Measurements from ENCODE around the gene NHEJ1. TPM values are rescaled to one million over a fixed set of nuclear protein-coding genes. Genes with fewer than 3 reads are reported as not detected.

NHEJ1 gene
- total RNA-seq, 1 experiment from 2014 or later: 22.2 TPM

DNA sequence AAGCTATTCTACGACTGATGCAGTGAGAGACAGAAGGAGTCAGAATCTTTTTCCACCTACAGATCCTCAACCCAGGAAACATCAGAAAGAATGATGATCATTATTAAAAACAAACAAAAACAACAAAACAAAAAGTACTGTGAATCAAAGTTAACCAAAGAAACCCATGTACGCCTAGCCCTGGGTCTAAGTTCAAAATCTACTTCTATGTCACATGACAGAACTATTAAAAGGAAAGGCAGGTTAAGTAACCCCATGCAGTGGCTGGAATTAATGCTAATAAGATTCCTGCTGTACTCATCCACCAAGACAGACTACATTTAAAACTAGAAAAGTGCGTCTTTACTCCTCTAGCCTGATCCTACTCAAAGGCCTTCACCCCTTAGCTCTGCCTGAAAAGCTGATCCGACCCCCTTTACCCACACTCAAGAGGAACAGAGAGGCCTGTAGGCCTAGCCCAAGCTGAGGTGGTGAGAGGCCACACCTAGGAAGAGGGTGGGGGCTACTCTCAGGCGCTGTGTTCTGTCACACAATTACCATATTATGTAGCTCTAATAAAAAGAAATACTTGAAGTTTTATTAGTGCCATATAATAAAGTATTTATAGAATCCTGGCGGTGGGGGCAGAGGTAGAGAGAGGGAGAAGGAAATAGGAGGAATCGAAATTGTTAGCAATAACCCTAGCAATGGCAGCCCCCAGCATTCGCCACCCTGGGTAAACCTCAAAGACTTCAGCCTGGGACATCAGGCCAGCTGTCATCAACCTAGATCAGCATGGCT lies 37.1 kb downstream of the NHEJ1 start:
- DNase-seq (ENCODE audit: low read depth): no peak

DNA sequence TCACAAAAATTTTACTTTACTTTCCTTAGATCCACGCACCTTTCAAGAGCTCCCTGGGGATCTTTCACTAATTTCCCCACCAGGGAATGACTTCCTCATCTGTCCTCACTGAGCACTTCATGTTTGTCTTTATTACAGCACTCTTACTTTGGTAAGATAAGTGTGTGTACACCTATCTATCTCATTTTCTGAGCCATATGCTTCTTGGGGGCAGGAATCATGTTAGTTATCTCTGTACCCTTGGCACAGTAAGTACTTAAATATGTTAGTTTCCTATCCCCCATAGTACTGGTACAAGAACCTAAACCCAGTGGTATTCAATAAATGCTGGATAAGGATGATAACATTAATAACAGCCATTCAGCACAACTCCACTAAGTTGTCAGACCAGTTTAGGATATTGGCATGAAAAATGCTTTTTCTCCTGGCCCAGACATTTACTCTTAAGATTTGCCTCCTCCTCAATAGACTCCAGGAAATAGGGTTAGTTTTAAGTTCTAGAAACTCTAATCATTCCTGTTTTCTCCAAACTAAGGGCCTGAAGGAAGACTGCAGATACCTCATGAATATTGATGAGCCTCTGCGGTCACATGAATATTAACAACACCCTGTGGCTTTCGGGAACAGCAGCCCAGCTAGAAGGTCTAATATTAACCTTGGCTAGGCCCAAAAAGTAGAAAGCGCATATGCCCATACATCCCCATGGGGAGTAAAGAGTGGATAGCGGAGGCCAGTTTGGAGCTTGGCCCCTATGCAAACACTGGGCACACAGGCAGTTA lies 38.2 kb downstream of the NHEJ1 start:
- DNase-seq (ENCODE audit: low read depth): no peak

DNA sequence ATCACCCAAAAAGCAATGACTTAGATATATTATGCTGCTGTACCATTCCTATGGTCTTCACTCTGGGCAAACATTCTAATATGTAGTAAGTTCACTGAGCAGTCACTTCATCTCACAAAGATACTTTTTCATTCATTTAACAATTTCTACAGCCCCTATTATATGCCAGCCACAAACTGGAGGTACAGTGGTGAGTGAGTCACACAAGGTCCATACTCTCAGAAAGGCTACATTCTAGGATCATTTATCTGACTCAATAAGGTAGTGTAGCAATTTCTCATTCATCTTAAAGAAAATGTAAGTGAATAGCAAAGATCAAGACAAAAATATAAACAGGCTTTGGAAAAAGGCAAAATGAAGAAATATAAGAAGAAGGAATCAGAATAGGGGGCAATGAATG lies 40.5 kb downstream of the NHEJ1 start:
- DNase-seq (ENCODE audit: low read depth): peak; percentile 23

DNA sequence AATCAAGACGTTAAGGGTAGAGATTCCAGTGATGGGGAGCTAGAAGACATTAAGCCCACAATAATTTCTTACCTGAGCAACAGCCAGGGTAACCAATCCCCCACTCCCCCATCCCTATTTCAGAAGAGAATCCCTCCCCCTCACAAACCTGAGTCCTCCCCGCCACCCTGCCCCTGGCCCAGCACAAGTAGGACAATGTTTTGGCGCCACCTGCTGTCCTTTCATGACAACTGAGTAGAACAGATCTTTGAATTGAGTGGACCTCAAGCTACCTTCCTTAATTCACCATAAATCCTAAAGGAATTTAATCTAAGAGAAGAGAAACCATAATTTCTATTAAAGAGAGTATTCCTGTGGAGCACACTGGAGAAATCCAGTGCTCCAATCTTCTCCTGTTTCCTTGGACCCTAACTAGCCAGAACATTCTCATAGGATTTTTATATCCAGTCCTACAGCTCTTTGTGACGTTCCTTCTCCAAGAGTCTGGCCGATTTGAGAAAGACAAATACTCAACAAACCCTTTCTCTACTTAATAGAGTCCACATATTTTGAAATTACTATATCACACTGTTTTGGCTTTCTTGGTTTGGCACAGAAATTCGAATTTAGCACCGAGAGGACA lies 41.1 kb downstream of the NHEJ1 start:
- DNase-seq (ENCODE audit: low read depth): peak; percentile 44

DNA sequence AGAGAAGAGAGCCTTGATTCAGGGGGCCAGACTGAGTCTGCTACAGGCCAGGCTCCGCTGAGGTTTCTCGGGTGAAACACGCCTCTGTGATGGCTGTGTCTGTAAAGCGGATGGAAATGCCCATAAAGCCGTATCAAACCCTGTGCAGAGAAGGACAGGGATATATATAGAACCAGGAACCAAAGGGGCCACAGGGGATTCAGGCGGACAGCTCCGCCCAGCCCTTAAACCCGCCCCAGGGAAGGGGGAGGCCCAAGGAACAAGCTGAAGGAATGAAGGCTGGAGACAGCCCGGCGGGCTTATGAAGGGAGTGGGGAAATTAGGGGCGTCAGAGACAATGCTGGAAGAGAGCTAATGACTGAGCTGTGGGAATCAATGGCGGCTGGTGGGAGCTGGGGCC lies 42.1 kb downstream of the NHEJ1 start:
- no peak for DNase-seq (ENCODE audit: low read depth)

DNA sequence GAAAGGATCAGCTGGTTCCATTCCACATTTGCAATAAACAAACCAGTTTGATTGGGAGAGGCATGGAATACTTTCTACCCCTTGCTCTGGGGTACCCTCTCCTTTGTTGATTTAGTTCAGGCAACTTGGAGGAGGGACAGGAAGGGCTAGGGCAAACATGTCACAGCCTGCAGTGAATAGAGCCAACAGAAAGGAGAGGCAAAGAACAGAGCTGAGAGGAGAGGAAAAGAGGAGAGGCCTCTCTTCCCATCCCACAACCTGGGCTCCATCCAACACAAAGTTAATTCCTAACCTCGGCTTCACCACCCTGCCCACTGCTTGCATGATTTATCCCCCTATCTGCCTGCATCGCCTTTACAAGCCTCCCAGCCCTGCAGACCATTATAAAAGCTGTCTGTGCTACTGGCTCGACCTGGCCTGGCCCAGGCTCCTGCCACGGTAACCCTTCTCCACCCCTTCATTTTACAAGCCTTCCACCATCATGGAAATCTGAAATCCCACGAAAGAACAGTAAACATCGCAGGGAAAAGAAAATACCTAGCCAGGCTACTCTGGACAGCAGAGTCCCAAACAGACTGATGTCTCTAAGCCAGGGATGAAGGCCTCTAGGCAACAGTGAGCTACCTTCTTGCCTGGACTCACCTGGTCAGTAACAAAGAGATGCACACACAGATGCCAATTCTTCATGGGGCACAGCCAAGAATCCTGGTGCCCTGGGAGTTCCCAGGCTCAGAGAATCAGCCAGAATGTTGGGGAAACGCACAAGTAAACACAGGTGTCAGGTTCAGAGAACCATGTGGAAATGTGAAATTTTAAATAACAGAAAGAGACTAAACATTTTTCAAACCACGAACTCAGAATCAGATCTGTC lies 43.6 kb downstream of the NHEJ1 start:
- no peak for DNase-seq (ENCODE audit: low read depth)

DNA sequence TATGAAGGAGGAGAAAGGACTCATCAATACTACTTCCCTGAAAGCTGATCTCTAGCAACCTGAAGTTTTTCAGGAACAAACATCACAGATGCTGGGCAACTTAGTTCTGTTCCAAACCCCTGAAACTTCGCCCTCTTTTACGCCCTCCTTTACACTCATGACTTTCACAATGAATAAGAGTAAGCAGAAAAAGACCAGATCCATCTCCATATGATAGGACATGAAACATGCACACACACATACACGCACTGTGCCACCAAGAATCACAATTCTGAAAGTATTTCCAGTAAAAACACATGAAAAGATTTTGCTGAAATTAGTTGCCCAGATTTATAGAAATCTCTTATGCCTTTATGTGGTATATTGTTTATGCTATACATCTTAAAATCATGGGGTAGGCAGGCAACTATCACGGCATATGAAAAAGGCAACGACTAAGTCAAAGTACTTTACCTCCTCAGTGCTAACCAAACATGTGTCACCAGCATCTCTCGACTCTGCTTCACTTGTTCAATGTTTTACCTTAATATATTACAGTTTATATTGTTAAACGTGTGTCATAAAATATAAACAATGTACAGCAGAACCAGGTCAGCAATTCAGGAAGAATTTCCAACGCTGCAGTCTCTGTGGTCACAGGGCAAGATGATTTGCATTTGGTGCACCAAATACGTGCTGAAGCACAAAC lies 47.8 kb downstream of the NHEJ1 start:
- DNase-seq (ENCODE audit: low read depth): no peak

DNA sequence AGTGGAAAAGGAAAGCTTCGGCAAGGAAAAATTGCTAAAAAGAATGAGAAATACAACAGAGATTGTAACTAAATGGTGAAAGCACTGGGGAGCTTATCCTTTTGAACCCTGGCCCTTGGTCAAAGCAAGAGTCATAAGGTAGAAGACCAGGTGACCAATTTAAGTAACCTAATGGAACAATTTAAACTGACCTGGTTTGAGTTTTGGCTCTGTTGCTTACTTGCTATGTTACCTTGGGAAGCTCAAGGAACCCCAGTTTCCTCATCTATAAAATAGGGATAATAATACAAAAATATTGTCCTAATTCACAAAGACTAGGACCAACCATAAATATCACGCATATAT lies 48.6 kb downstream of the NHEJ1 start:
- no peak for DNase-seq (ENCODE audit: low read depth)

DNA sequence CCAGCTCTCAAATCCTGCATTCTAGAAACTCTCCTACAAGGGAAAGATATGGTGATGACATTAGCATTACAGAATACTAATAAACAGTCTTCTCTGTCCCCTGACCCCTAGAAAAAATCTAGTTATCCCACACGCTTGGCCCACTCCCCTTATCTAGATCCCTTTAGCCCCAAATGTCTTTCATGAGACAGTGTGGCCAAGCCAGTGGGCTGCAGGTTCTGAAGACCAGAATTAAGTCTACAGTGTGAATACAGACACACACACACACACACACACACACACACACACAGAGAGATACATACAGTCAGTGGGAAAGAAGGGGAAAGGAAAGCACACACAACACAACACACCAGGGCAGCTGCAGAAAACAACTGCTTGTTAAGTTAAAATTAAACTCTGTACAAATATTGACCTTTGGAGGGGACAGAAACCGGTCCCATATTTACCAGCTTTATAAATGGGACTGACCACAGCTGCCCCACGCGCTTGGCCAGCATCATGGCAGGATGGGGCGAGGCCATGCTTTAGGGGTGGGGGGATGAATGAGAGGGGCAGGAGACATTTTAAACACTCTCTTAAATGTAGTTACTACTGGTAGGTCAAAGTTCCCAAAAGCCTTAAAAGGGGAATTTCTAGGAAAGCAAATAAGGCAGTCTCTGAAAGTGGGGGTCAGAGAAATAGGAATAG lies 49.1 kb downstream of the NHEJ1 start:
- DNase-seq (ENCODE audit: low read depth): no peak

DNA sequence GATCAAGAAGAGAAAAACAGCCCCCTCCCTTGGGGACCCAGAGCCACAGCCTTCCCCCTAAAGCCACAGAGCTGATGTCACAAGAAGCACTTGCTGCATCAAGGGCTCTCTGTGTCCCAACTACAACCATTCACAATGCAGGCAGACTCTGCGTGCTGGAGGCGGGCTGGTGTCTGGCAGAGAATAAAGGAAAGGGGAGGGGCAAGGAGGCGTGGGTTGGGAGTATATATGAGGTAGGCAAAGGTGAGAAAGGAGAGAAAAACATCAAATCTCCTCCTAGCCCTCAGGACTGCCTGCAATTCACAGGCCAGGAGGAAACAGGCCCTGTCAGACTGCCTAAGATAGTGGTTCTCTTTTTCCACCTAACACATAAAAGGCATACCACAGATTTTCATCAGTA lies 51.1 kb downstream of the NHEJ1 start:
- no peak for DNase-seq (ENCODE audit: low read depth)

DNA sequence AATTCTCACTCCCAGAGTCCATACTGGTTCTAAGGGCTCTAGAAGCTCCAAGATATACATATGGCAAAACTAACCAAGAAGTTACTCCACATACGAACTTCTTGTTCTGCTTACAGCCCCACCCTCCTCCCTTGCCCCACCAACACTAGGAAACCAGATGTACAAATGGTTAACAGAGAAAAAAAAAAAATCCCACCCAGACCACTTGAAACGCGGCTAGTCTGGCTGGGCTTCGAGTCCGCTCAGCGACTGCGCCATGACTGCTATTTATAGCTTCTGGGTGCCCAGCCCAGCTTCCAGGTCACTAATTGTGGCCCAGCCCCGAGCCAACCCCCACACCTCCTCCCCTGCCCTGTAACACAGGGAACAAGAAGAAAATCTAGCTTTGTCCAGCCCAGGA lies 52.9 kb downstream of the NHEJ1 start:
- no peak for DNase-seq (ENCODE audit: low read depth)

DNA sequence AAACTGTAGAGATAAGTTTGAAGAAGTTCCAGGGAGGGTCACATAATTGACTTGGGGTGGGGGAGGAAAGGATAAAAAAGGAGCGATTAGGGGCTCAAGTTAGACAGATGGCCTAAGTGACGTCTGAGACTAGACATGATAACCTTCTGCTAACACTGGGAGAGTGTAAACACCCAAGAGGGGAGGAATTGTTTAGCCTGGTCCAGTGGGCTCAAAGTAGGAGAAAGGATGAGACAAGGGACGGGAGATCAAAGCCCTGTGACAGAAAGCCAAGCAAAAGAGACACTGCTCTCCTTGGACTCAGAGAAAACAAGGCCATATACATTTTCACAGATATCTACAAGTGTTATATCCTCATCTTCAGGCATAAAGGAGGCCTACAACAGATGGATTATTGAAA lies 54.4 kb downstream of the NHEJ1 start:
- DNase-seq (ENCODE audit: low read depth): no peak

DNA sequence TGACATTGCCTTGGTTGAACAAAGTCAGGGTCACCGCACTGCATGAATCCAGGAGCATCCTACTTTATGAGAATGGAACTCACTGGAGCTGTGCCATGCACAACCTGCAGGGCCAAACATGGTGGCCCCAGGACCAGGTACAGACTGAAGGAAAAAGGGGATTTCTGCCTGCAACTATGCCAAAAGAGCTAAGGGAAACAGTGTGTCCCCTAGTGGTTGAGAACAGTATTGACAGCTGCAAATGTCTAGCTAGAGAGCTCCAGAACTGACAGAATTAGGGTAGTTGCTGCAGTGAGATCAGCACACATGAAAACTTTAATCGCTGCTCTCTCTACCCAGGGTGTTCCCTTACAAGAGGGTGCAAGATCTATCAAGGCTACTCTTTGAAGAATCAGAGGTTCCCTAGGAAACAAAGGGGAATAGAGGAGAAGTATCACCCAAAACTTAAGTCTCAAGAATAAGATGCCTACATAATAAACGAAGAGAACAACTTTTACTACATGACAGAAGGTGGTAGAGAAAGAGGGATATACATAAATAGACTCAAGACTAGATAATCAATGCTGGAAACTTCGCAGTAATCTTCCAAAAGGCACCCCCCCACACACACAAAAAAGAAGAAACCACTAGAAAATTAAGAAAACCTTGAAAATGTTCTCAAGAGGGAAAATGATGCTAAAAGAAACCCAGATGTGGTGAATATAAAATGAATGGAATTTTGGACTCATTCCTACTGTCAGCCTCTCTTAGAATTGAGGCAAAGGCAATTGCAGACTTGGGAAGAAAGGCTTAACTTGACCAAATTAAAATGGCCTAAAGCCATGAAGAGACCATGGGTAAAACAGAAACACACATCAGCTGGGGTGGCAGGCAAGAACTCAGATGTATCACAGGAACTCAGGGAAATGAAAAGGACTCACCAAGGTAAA lies 56.2 kb downstream of the NHEJ1 start:
- DNase-seq (ENCODE audit: low read depth): peak; percentile 39

DNA sequence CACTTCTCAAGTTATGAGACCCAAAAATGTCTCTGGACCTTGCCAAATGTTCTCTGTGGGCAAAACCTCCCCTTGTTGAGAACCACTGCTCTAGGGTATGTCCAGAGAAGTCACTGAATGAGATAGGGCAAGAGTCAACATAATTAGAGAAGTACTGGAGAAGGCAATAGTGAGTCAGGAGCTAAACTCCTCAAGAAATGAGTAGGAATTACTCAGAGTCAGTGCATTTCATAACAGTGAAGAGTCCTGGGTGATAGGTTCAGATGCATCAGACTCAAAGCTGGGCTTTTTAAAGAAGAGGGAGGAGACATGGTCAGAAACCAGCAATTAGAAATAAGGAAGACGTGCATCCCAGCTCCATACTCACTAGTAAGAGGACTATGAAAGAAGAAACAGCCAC lies 61.3 kb downstream of the NHEJ1 start:
- DNase-seq (ENCODE audit: low read depth): peak; percentile 40

DNA sequence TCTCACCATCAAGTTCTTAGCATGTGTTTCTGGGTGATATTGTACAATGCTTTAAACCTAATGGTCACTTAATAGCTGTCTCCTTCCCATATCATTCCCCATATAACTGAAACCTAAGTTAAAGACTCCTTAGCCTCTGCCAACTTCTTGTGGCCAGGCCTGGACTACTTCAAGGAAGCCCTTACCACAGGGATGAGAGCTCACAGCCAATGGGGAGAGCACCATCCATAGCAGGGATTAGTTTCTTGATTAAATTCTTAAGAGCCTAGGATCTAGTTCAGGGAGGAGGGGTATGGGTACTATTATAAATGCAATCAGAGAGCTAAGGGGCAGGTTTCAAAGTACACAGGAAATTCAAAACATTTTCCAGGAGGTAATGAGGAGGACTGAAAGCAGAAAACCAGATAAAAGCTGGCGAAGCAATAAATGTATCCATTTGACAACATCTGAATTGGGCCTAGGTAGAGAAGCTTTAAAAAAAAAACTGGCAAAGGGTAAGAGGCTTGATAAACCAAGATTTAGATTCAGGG lies 65.1 kb downstream of the NHEJ1 start:
- no peak for DNase-seq (ENCODE audit: low read depth)

DNA sequence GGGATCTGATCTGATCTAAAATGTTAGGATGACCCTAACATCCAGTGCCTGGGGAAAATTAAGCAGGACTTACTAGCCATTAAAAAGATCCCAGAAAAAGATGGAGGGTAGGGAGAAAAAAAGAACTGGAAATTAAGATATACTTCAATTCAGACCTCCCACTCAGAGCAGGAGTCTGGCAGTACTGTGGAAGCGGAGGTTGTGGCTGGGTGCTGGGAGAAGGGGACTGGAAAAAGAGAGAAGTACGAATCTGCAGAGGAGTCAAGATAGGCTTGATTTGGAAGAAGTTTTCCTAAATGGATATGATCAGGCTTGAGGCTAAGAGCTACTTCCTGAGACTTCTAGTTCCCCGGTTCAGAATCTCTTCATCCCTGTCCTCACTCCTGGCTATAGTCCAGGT lies 66.4 kb downstream of the NHEJ1 start:
- DNase-seq (ENCODE audit: low read depth): no peak

DNA sequence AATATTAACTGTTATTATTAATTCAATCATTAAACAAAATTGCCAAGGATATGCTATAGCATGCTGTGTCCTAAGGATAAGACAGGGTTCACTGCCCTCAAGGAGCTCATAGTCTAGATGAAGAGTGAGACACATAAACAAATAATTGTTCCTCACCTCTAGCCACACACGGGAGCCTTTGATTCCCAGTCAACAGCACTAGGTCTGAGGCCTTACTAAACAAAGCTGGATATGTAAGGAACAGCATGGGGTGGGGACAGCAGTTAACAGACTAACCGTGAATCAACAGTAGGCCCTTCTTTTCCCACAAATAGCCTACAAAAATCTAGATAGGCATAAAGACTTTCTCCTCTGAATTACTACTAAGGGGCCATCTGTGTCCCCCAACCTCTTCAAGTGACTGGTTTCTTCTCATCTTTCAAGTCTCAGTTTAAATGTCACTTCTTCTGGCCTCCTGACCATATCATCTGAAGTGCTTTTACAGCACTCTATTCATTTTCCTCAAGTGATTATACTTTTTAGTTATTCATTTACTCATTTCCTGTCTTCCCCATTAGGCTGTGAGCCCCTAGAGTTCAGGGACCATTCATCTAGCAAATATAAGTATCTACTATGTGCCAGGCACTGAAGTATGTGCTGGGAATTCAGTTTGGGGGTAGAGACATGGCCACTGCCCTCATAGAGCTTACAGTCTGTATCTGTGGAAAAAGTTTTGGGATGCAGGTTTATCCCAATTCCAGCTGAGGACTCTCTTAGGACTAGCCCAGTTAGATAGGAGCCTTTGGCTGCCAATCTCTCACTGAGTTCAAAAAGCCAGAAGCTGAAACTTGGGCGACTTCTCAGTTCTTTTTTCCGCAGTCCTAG lies 69.9 kb downstream of the NHEJ1 start:
- DNase-seq (ENCODE audit: low read depth): no peak

DNA sequence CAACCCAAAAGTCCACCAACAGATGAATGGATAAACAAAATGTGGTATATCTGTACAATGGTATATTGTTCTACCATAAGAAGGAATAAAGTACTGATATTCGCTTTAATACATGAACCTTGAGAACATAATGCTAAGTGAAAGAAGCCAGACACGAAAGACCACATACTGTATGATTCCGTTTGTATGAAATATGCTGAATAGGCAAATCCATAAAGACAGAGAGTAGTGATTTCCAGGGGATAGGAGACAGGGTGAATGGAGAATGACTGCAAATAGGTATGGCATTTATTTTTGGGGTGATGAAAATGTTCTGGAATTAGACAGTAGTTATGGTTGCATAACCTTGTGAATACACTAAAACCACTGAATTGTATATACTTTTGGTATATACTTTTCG lies 71.3 kb downstream of the NHEJ1 start:
- no peak for DNase-seq (ENCODE audit: low read depth)

Measured in LHCN-M2 (cell line).